Activated naive CD4-positive, alpha-beta T cell treated with anti-CD3 and anti-CD28 coated beads for 36 hours (primary cell): ENCODE data around the gene ASCC2. TPM values are rescaled to one million over a fixed set of nuclear protein-coding genes. Genes with fewer than 3 reads are reported as not detected.

Source experiments
- CTCF ChIA-PET: fragments of 350-600 bp; sonication (Branson Sonifier 250); formaldehyde crosslinking; loops from one replicate; lab custom pipeline; 2021; ENCODE audit warnings: antibody characterized with exemption; lab: Charles Lee
- DNase-seq: peaks from one replicate; pipeline ENCODE4 v3.0.0-alpha.2; 2020
- H3K27ac Mint-ChIP-seq: one replicate; pipeline ENCODE4 v1.8.0; 2021; ENCODE audit warnings: mild to moderate bottlenecking, mixed read lengths
- H3K27me3 Mint-ChIP-seq: one replicate; pipeline ENCODE4 v1.8.0; 2021; ENCODE audit warnings: low read depth, mixed read lengths
- H3K36me3 Mint-ChIP-seq: one replicate; pipeline ENCODE4 v1.8.0; 2021; ENCODE audit warnings: low read depth, mixed read lengths
- H3K4me1 Mint-ChIP-seq: one replicate; pipeline ENCODE4 v1.8.0; 2021; ENCODE audit warnings: low read depth, mixed read lengths
- H3K4me3 Mint-ChIP-seq: one replicate; pipeline ENCODE4 v1.8.0; 2021; ENCODE audit warnings: mild to moderate bottlenecking, moderate library complexity, mixed read lengths
- H3K9me3 Mint-ChIP-seq: one replicate; pipeline ENCODE4 v1.8.0; 2021; ENCODE audit warnings: mixed read lengths
- intact Hi-C: fragments of 100-400 bp; cut with micrococcal nuclease; formaldehyde crosslinking; loops from one replicate; pipeline ENCODE4 v1.15.1; 2023
- total RNA-seq, 2 experiments: library from RNA; stranded (reverse); gene quantifications; one replicate each; pipeline ENCODE4 v1.2.3, GENCODE V29; 2021

ASCC2 gene
- total RNA-seq, 2 experiments from 2014 or later: 57.6 to 60.4 TPM

- Mint-ChIP-seq H3K4me1 (no peaks in the 10 kb centered on the region), H3K27ac (no peak overlapping the region), H3K4me3 (no peak overlapping the region), H3K36me3 (peaks cover 4% of the 10 kb centered on the region), H3K9me3 (no peaks in the 10 kb centered on the region), H3K27me3 (no peaks in the 10 kb centered on the region)
- DNase-seq: no peak
- CTCF ChIA-PET: no interaction called here
- intact Hi-C loops: no loop called here
These were observed 96.1 kb downstream of the ASCC2 start for GRCh38 chr22:29741926-29742325.

GRCh38 chr22:29740216-29740615 lies 97.9 kb downstream of the ASCC2 start:
- Mint-ChIP-seq H3K9me3 (no peaks in the 10 kb centered on the region), H3K4me3 (no peak overlapping the region), H3K27me3 (no peaks in the 10 kb centered on the region), H3K36me3 (no peaks in the 10 kb centered on the region), H3K4me1 (no peaks in the 10 kb centered on the region), H3K27ac (no peak overlapping the region)
- no peak for DNase-seq
- CTCF ChIA-PET: no interaction called here
- intact Hi-C loops: no loop called here

GRCh38 chr22:29739346-29739875 lies 98.7 kb downstream of the ASCC2 start:
- Mint-ChIP-seq H3K27ac (no peak overlapping the region), H3K27me3 (no peaks in the 10 kb centered on the region), H3K4me3 (no peak overlapping the region), H3K4me1 (no peaks in the 10 kb centered on the region), H3K9me3 (no peaks in the 10 kb centered on the region), H3K36me3 (no peaks in the 10 kb centered on the region)
- intact Hi-C loops: no loop called here
- CTCF ChIA-PET: interaction anchor here (0.6 to 1.6 kb wide), 3 partner anchors 150 to 344 kb away, joined by 4 to 6 read pairs (median 4); no protein-coding TSS in a partner anchor
- DNase-seq: no peak

Other genes with a start within 250 kb of the ASCC2 start
- gene NF2, start 234.6 kb downstream of the ASCC2 start, total RNA-seq: 10 to 100 TPM; 29.8 to 30.0 TPM
- gene CABP7, start 118.3 kb downstream of the ASCC2 start, total RNA-seq: under 1 TPM in 1 of 2 experiments, not detected in 1; 0.07 TPM
- 10 to 100 TPM; 14.3 to 15.3 TPM for gene ZMAT5, start 71.3 kb downstream of the ASCC2 start, total RNA-seq
- gene UQCR10, start 70.9 kb downstream of the ASCC2 start, total RNA-seq: 100 to 1,000 TPM; 106 to 108 TPM
- gene MTMR3, start 44.9 kb upstream of the ASCC2 start, total RNA-seq: 10 to 100 TPM; 26.0 to 27.1 TPM
- not detected for gene HORMAD2, start 242.2 kb upstream of the ASCC2 start, total RNA-seq